Measurements from ENCODE around the gene SHANK3. TPM values are rescaled to one million over a fixed set of nuclear protein-coding genes. Genes with fewer than 3 reads are reported as not detected.

SHANK3 gene
- total RNA-seq, 1 donor from 2014 or later = not detected

GRCh38 chr22:50673231-50674129 is 857 bp downstream of the SHANK3 start:
- no peaks in the 10 kb centered on the region for H3K9me3 Mint-ChIP-seq
- ChIA-PET POLR2A (interaction anchor here (0.7 to 1.2 kb wide), 4 partner anchors 52 to 608 kb away, joined by 3 to 10 read pairs (median 3); partner anchors contain the start of genes SCO2 and SYCE3), CTCF (no interaction called here)
- no peak for TF ChIP-seq CTCF (IDR thresholded peaks at IDR 0.05)
- intact Hi-C loops (cut with micrococcal nuclease) = no loop called here
- peaks cover 41% of the 10 kb centered on the region for H3K27me3 Mint-ChIP-seq
- no peak overlapping the region for H3K27ac Mint-ChIP-seq
- H3K4me3 Mint-ChIP-seq = peak overlapping the region; percentile 72
- ATAC-seq (ENCODE audit: low read depth) (no peak), DNase-seq (no peak)
- H3K4me1 Mint-ChIP-seq = peaks cover 12% of the 10 kb centered on the region
- no peaks in the 10 kb centered on the region for H3K36me3 Mint-ChIP-seq (ENCODE audit: low read depth)

DNA sequence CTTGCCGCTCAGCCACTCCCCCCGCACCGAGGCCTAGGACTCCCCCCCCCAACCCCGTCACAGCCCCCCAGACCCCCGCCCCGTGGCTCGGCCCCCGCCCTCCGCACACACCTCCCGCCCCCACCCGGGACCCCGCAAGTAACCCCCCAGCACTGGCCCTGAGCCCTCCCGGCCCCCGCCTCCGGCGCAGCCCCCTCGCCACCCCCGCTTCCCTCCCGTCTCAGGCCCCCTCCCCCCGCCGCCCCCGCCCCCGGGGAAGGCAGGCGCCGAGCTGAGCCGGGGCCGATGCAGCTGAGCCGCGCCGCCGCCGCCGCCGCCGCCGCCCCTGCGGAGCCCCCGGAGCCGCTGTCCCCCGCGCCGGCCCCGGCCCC is 1.5 kb downstream of the SHANK3 start:
- TF ChIP-seq CTCF (IDR thresholded peaks at IDR 0.05) = no peak
- Mint-ChIP-seq H3K4me1 (peaks cover 12% of the 10 kb centered on the region), H3K9me3 (no peaks in the 10 kb centered on the region), H3K27me3 (peaks cover 41% of the 10 kb centered on the region), H3K36me3 (ENCODE audit: low read depth) (no peaks in the 10 kb centered on the region), H3K4me3 (peak overlapping the region; percentile 60), H3K27ac (no peak overlapping the region)
- POLR2A ChIA-PET = interaction anchor here (0.7 to 1.2 kb wide), 2 partner anchors 111 to 149 kb away, joined by 3 read pairs; partner anchors contain the start of genes SCO2 and SYCE3
- CTCF ChIA-PET = no interaction called here
- ATAC-seq (ENCODE audit: low read depth) = no peak
- intact Hi-C loops (cut with micrococcal nuclease) = no loop called here
- no peak for DNase-seq

GRCh38 chr22:50674606-50675552 is 2.3 kb downstream of the SHANK3 start:
- Mint-ChIP-seq H3K4me3 (peak overlapping the region; percentile 58), H3K27ac (no peak overlapping the region), H3K27me3 (peaks cover 41% of the 10 kb centered on the region)

GRCh38 chr22:50675553-50676179 is 3.0 kb downstream of the SHANK3 start:
- TF ChIP-seq CTCF (IDR thresholded peaks at IDR 0.05) = no peak
- H3K4me1 Mint-ChIP-seq = peaks cover 12% of the 10 kb centered on the region
- no peak overlapping the region for H3K27ac Mint-ChIP-seq
- no peaks in the 10 kb centered on the region for H3K36me3 Mint-ChIP-seq (ENCODE audit: low read depth)
- H3K4me3 Mint-ChIP-seq = peak overlapping the region; percentile 58
- no peaks in the 10 kb centered on the region for H3K9me3 Mint-ChIP-seq
- ChIA-PET CTCF (no interaction called here), POLR2A (no interaction called here)
- intact Hi-C loops (cut with micrococcal nuclease) = no loop called here
- ATAC-seq (ENCODE audit: low read depth) = no peak
- peaks cover 38% of the 10 kb centered on the region for H3K27me3 Mint-ChIP-seq
- no peak for DNase-seq

More at GRCh38 chr22:50674606-50675552, 2.3 kb downstream of the SHANK3 start:
- H3K9me3 Mint-ChIP-seq = no peaks in the 10 kb centered on the region
- POLR2A ChIA-PET = no interaction called here
- H3K4me1 Mint-ChIP-seq = peaks cover 12% of the 10 kb centered on the region
- TF ChIP-seq CTCF (IDR thresholded peaks at IDR 0.05) = no peak
- intact Hi-C loops (cut with micrococcal nuclease) = no loop called here
- H3K36me3 Mint-ChIP-seq (ENCODE audit: low read depth) = no peaks in the 10 kb centered on the region
- ATAC-seq (ENCODE audit: low read depth) = peak; percentile 48
- peak; percentile 29 for DNase-seq
- CTCF ChIA-PET = no interaction called here
